Mesothelial cell of epicardium (in vitro differentiated cells): ENCODE measurements around the gene TTLL8. TPM values are rescaled to one million over a fixed set of nuclear protein-coding genes. Genes with fewer than 3 reads are reported as not detected.
A peak's percentile ranks its signal among the peaks of the same experiment; 100 is the strongest.
"Not testable (repeated sequence)": the region's sequence is repeated elsewhere in the genome, so short reads cannot be mapped to it uniquely, and the experiment has no call there.

Experiments used
- DNase-seq, 2 experiments: peaks; one replicate each; pipeline ENCODE4 v3.0.0; 2021; ENCODE audit warnings: low spot score in 2 of 2; ENCODE audit not compliant: unreplicated experiment in 2 of 2
- H3K27ac Mint-ChIP-seq: 2 replicates; pipeline ENCODE4 v1.8.0; 2021; ENCODE audit warnings: mixed read lengths
- H3K27me3 Mint-ChIP-seq: 2 replicates; pipeline ENCODE4 v1.8.0; 2021; ENCODE audit warnings: low read depth, mixed read lengths
- H3K36me3 Mint-ChIP-seq: 2 replicates; pipeline ENCODE4 v1.8.0; 2021; ENCODE audit warnings: mixed read lengths
- H3K4me1 Mint-ChIP-seq: 2 replicates; pipeline ENCODE4 v1.8.0; 2021; ENCODE audit warnings: mixed read lengths
- H3K4me3 Mint-ChIP-seq: 2 replicates; pipeline ENCODE4 v1.8.0; 2021; ENCODE audit warnings: mild to moderate bottlenecking, moderate library complexity, mixed read lengths
- H3K9me3 Mint-ChIP-seq: 2 replicates; pipeline ENCODE4 v1.8.0; 2021; ENCODE audit warnings: mixed read lengths
- CTCF ChIP-seq: fragments of 200-600 bp; sonication (generic); IDR thresholded peaks from one replicate; pipeline ENCODE4 v1.5.0; 2021; ENCODE audit warnings: antibody characterized with exemption; ENCODE audit not compliant: unreplicated experiment
- total RNA-seq: library from RNA; stranded (reverse); gene quantifications from 3 replicates; pipeline ENCODE4 v1.2.1, GENCODE V29; 2021

Gene TTLL8
- total RNA-seq, 1 donor from 2014 or later: 0.13 TPM

- H3K4me3 Mint-ChIP-seq: no peak overlapping the region
- no peak for DNase-seq
- TF ChIP-seq CTCF: peak; percentile 38
Measured at GRCh38 chr22:49992921-49993648, 65.0 kb downstream of the TTLL8 start.

GRCh38 chr22:49991907-49992533 lies 66.1 kb downstream of the TTLL8 start:
- Mint-ChIP-seq H3K27ac (no peak overlapping the region), H3K36me3 (peaks cover 1% of the 10 kb centered on the region)

More at GRCh38 chr22:49992921-49993648, 65.0 kb downstream of the TTLL8 start:
- Mint-ChIP-seq H3K9me3 (peaks cover 24% of the 10 kb centered on the region), H3K27ac (no peak overlapping the region), H3K4me1 (no peaks in the 10 kb centered on the region), H3K27me3 (peaks cover 9% of the 10 kb centered on the region), H3K36me3 (no peaks in the 10 kb centered on the region)

GRCh38 chr22:49991167-49991566 lies 66.9 kb downstream of the TTLL8 start:
- Mint-ChIP-seq H3K36me3 (peaks cover 1% of the 10 kb centered on the region), H3K9me3 (peaks cover 36% of the 10 kb centered on the region), H3K27me3 (peaks cover 18% of the 10 kb centered on the region), H3K4me3 (no peak overlapping the region), H3K27ac (no peak overlapping the region), H3K4me1 (no peaks in the 10 kb centered on the region)
- no peak for DNase-seq
- TF ChIP-seq CTCF: no peak

More at GRCh38 chr22:49991907-49992533, 66.1 kb downstream of the TTLL8 start:
- Mint-ChIP-seq H3K4me3 (no peak overlapping the region), H3K9me3 (peaks cover 29% of the 10 kb centered on the region), H3K27me3 (peaks cover 11% of the 10 kb centered on the region), H3K4me1 (no peaks in the 10 kb centered on the region)
- TF ChIP-seq CTCF: no peak
- DNase-seq: no peak

GRCh38 chr22:49989826-49990225 lies 68.3 kb downstream of the TTLL8 start:
- Mint-ChIP-seq H3K27me3 (peaks cover 31% of the 10 kb centered on the region), H3K9me3 (peaks cover 49% of the 10 kb centered on the region)
- H3K4me1 Mint-ChIP-seq, H3K36me3 Mint-ChIP-seq, H3K27ac Mint-ChIP-seq, DNase-seq, H3K4me3 Mint-ChIP-seq: not testable (repeated sequence)

- no peak for DNase-seq
- no peak for TF ChIP-seq CTCF
- H3K27me3 Mint-ChIP-seq: peaks cover 46% of the 10 kb centered on the region
- H3K4me3 Mint-ChIP-seq: no peak overlapping the region
- peaks cover 43% of the 10 kb centered on the region for H3K9me3 Mint-ChIP-seq
- H3K36me3 Mint-ChIP-seq: peaks cover 6% of the 10 kb centered on the region
- peaks cover 2% of the 10 kb centered on the region for H3K4me1 Mint-ChIP-seq
- H3K27ac Mint-ChIP-seq: no peak overlapping the region
Measured at GRCh38 chr22:49986325-49986724, 71.8 kb downstream of the TTLL8 start.
